Activated CD4-positive, alpha-beta T cell treated with anti-CD3 and anti-CD28 coated beads, Interleukin-10, Interleukin-2, amounts not matched to agents 100 ng/mL and 50 ng/mL, durations not matched to agents 16 hours and 8 hours (primary cell): Measurements from ENCODE around the gene GCN1.

Experiments used
- DNase-seq: peaks from one replicate; pipeline ENCODE4 v3.0.0-alpha.2; 2020

GCN1 gene

GRCh38 chr12:120140603-120141002 lies 53.9 kb downstream of the GCN1 start:
- DNase-seq = no peak

- DNase-seq = no peak
Observed at GRCh38 chr12:120139958-120140357, 54.6 kb downstream of the GCN1 start.

GRCh38 chr12:120138366-120138765 lies 56.1 kb downstream of the GCN1 start:
- DNase-seq = no peak

GRCh38 chr12:120137833-120138232 lies 56.7 kb downstream of the GCN1 start:
- DNase-seq = no peak

- no peak for DNase-seq
Observed at GRCh38 chr12:120136093-120136770, 58.3 kb downstream of the GCN1 start.

- DNase-seq = no peak
Observed at GRCh38 chr12:120134307-120134980, 60.1 kb downstream of the GCN1 start.

- no peak for DNase-seq
Observed at GRCh38 chr12:120132863-120133385, 61.6 kb downstream of the GCN1 start.

- no peak for DNase-seq
Observed at GRCh38 chr12:120132054-120132836, 62.3 kb downstream of the GCN1 start.

GRCh38 chr12:120131116-120131515 lies 63.4 kb downstream of the GCN1 start:
- DNase-seq = no peak

- no peak for DNase-seq
Observed at GRCh38 chr12:120130011-120130410, 64.5 kb downstream of the GCN1 start.

- DNase-seq = peak; percentile 36
Observed at GRCh38 chr12:120126635-120127005, 67.9 kb downstream of the GCN1 start.

- no peak for DNase-seq
Observed at GRCh38 chr12:120125792-120126634, 68.5 kb downstream of the GCN1 start.

- no peak for DNase-seq
Observed at GRCh38 chr12:120125029-120125428, 69.5 kb downstream of the GCN1 start.

GRCh38 chr12:120121766-120122293 lies 72.7 kb downstream of the GCN1 start:
- peak; percentile 79 for DNase-seq

- DNase-seq = no peak
Observed at GRCh38 chr12:120121343-120121742, 73.2 kb downstream of the GCN1 start.

- peak; percentile 87 for DNase-seq
Observed at GRCh38 chr12:120119271-120119973, 75.1 kb downstream of the GCN1 start.

- no peak for DNase-seq
Observed at GRCh38 chr12:120118321-120119061, 76.0 kb downstream of the GCN1 start.

- DNase-seq = no peak
Observed at GRCh38 chr12:120117961-120118320, 76.6 kb downstream of the GCN1 start.

GRCh38 chr12:120116792-120117651 lies 77.5 kb downstream of the GCN1 start:
- DNase-seq = peak; percentile 98

- DNase-seq = no peak
Observed at GRCh38 chr12:120116441-120116791, 78.1 kb downstream of the GCN1 start, which contains the start of gene RAB35. TSS of gene RAB35 (minus strand) at chr12:120116753. CDS start at chr12:120116650, 103 bp downstream.
